Measurements from ENCODE around the gene VDAC1. TPM values are rescaled to one million over a fixed set of nuclear protein-coding genes. Genes with fewer than 3 reads are reported as not detected.
A peak's percentile ranks its signal among the peaks of the same experiment; 100 is the strongest.

The VDAC1 gene
- total RNA-seq, 1 donor from 2014 or later = 165 TPM

DNA sequence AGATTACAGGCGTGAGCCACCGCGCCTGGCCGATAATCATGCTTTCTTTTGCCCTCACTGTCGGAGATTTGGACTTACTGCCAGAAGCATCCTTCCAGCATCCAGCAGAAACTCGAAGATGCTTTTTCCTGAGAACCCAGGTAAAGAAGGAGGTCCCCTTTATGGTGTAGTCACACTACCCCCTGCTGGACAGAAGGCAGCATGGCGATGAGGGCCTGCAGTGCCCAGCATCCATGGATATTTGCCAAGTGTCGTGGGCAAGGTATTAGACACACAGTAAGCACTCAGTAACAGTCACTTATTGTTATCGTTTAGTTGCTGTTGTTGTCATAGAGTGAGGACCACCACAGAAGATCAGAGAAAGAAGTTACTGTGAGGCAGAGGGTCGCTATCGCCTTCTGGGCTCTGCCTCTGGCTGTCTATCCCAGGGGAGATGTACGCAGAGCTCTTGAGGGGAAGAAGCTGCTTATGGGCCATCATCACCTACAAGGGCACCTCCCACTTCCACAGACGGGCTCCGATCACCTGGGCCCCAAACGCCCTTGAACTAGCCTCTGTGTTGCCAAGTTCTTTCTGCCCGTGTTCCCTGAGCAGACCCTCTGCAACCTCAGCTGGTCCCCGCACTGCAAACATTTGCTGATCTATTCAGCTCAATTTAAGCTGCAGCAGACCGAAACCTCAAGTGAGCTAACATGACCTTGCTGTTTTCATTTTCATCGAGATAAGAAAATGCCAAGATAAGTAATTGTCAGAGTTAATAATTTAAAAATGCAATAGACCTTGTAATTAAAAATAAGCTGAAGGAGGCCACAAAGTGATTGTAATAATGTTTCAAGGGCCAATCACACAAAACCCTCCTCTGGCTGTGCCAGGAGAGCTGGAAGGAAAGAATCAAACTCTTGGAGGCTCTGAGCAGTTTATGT, 60.3 kb downstream of the VDAC1 start:
- peak; percentile 63 for DNase-seq (ENCODE audit: low spot score)
- Mint-ChIP-seq H3K36me3 (ENCODE audit: low read depth, unreplicated experiment) (no peaks in the 10 kb centered on the region), H3K4me3 (ENCODE audit: unreplicated experiment) (no peak overlapping the region), H3K27me3 (ENCODE audit: unreplicated experiment) (no peaks in the 10 kb centered on the region), H3K4me1 (ENCODE audit: unreplicated experiment) (no peaks in the 10 kb centered on the region), H3K9me3 (ENCODE audit: unreplicated experiment) (no peaks in the 10 kb centered on the region), H3K27ac (ENCODE audit: unreplicated experiment) (no peak overlapping the region)
- peak; percentile 83 for TF ChIP-seq CTCF (IDR thresholded peaks at IDR 0.05; ENCODE audit: unreplicated experiment)

DNA sequence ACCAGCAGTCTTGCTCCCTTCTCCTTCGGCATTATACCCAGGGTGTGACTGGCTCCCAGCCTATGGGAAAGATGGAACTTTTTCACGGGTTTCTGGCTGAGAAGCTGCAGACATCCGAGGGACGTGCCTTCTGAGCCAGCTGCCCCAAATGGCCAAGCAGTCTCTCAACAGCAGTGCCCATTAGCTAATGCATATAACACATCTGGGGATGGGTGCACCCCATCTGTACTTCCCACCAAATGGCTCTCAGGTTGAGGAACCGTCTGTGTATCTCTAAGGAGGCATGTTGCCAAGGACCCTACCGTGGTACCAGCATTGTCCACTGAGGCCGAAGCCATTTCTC, 61.3 kb downstream of the VDAC1 start:
- DNase-seq (ENCODE audit: low spot score) = no peak
- Mint-ChIP-seq H3K27ac (ENCODE audit: unreplicated experiment) (no peak overlapping the region), H3K4me1 (ENCODE audit: unreplicated experiment) (no peaks in the 10 kb centered on the region), H3K36me3 (ENCODE audit: low read depth, unreplicated experiment) (no peaks in the 10 kb centered on the region), H3K9me3 (ENCODE audit: unreplicated experiment) (no peaks in the 10 kb centered on the region), H3K27me3 (ENCODE audit: unreplicated experiment) (no peaks in the 10 kb centered on the region), H3K4me3 (ENCODE audit: unreplicated experiment) (no peak overlapping the region)
- TF ChIP-seq CTCF (IDR thresholded peaks at IDR 0.05; ENCODE audit: unreplicated experiment) = no peak

GRCh38 chr5:133942614-133943474, 61.9 kb downstream of the VDAC1 start:
- no peaks in the 10 kb centered on the region for H3K4me1 Mint-ChIP-seq (ENCODE audit: unreplicated experiment)
- no peak for TF ChIP-seq CTCF (IDR thresholded peaks at IDR 0.05; ENCODE audit: unreplicated experiment)
- no peak for DNase-seq (ENCODE audit: low spot score)
- H3K9me3 Mint-ChIP-seq (ENCODE audit: unreplicated experiment) = no peaks in the 10 kb centered on the region
- no peak overlapping the region for H3K27ac Mint-ChIP-seq (ENCODE audit: unreplicated experiment)
- H3K27me3 Mint-ChIP-seq (ENCODE audit: unreplicated experiment) = no peaks in the 10 kb centered on the region
- H3K36me3 Mint-ChIP-seq (ENCODE audit: low read depth, unreplicated experiment) = no peaks in the 10 kb centered on the region
- H3K4me3 Mint-ChIP-seq (ENCODE audit: unreplicated experiment) = no peak overlapping the region

DNA sequence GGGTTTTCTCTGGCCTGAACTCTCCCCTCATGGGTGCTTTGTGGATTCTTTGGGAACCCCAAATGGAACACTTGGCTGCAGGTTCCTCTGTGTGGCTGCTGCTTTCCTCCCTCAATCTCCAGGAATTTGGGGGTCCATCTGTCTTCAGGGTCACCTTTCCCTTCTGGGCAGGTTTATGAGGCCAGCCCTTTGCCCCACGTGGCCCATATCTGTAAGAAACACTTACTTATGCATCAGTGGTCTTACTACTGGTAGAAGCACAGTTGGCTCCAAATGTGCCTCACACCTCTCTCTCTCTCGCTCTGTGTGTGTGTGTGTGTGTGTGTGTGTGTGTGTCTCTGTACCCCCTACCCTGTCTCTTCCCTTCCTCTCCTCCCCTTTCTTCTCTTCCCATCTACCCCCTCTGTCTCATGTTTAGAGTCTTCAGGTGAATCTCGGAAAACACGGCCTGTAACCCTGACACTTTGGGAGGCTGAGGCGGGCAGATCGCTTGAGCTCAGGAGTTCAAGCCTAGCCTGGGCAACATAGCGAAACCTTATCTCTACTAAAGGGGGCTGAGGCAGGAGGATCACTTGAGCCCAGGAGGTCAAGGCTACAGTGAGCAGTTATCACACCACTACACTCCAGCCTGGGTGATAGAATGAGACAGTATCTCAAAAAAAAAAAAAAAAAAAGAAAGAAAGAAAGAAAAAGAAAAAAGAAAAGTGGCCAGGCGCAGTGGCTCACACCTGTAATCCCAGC, 63.1 kb downstream of the VDAC1 start:
- H3K9me3 Mint-ChIP-seq (ENCODE audit: unreplicated experiment) = no peaks in the 10 kb centered on the region
- DNase-seq (ENCODE audit: low spot score) = no peak
- H3K27me3 Mint-ChIP-seq (ENCODE audit: unreplicated experiment) = peaks cover 2% of the 10 kb centered on the region
- no peaks in the 10 kb centered on the region for H3K36me3 Mint-ChIP-seq (ENCODE audit: low read depth, unreplicated experiment)
- no peak for TF ChIP-seq CTCF (IDR thresholded peaks at IDR 0.05; ENCODE audit: unreplicated experiment)
- no peak overlapping the region for H3K27ac Mint-ChIP-seq (ENCODE audit: unreplicated experiment)
- H3K4me3 Mint-ChIP-seq (ENCODE audit: unreplicated experiment) = no peak overlapping the region
- H3K4me1 Mint-ChIP-seq (ENCODE audit: unreplicated experiment) = no peaks in the 10 kb centered on the region
